Upper lobe of right lung (tissue), 1 donor: Measurements from ENCODE around the gene ARID3A. TPM values are rescaled to one million over a fixed set of nuclear protein-coding genes. Genes with fewer than 3 reads are reported as not detected.
"Not testable (repeated sequence)": the region's sequence is repeated elsewhere in the genome, so short reads cannot be mapped to it uniquely, and the experiment has no call there.

Experiments used
- ATAC-seq: fragments of 200-7000 bp; cut with Tn5 transposase; one replicate; pipeline ENCODE4 v1.9.1; 2020; ENCODE audit warnings: mild to moderate bottlenecking, moderate library complexity
- DNase-seq: peaks from one replicate; pipeline ENCODE4 v3.0.0-alpha.2; 2020
- H3K27ac ChIP-seq: fragments of 200-600 bp; one replicate; pipeline ENCODE4 v1.8.0; 2022
- H3K27me3 ChIP-seq: fragments of 200-600 bp; one replicate; pipeline ENCODE4 v1.8.0; 2022; ENCODE audit warnings: mild to moderate bottlenecking
- H3K36me3 ChIP-seq: fragments of 200-600 bp; one replicate; pipeline ENCODE4 v1.8.0; 2022
- H3K4me1 ChIP-seq: fragments of 200-600 bp; one replicate; pipeline ENCODE4 v1.8.0; 2022
- H3K4me3 ChIP-seq: fragments of 200-600 bp; one replicate; pipeline ENCODE4 v1.8.0; 2022; ENCODE audit warnings: mild to moderate bottlenecking
- H3K9me3 ChIP-seq: fragments of 200-600 bp; one replicate; pipeline ENCODE4 v1.8.0; 2022
- intact Hi-C: fragments of 100-400 bp; cut with DNase I; formaldehyde crosslinking; loops from one replicate; pipeline ENCODE4 v1.11.0; 2022
- long read RNA-seq: library from polyadenylated mRNA; unstranded; transcript quantifications from one replicate; pipeline ENCODE4 v2.0.0, GENCODE V29; 2021
- total RNA-seq: library from RNA; stranded (reverse); fragmentation: NEBNext Ultra II Directional; extraction: Animal tissue kit (Norgen Biotek cat#: 25700); gene quantifications from one replicate; pipeline ENCODE4 v1.2.1, GENCODE V29; 2021
- TF ChIP-seq, protein P1 (sequence below): fragments of 200-600 bp; IDR thresholded peaks from one replicate; pipeline ENCODE4 v1.8.0; 2022; ENCODE audit warnings: antibody characterized with exemption
- donor health status: DM: no; HTN: yes; CAD: no; lungs with severe emphysema.

ARID3A gene, protein sequence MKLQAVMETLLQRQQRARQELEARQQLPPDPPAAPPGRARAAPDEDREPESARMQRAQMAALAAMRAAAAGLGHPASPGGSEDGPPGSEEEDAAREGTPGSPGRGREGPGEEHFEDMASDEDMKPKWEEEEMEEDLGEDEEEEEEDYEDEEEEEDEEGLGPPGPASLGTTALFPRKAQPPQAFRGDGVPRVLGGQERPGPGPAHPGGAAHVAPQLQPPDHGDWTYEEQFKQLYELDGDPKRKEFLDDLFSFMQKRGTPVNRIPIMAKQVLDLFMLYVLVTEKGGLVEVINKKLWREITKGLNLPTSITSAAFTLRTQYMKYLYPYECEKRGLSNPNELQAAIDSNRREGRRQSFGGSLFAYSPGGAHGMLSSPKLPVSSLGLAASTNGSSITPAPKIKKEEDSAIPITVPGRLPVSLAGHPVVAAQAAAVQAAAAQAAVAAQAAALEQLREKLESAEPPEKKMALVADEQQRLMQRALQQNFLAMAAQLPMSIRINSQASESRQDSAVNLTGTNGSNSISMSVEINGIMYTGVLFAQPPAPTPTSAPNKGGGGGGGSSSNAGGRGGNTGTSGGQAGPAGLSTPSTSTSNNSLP
- total RNA-seq = 16.1 TPM
- long read RNA-seq, full-length matches to known transcripts = 1 of 20 reads
- long read RNA-seq, partial matches to known transcripts = 7 of 20 reads
- long read RNA-seq, other reads (novel, unspliced or antisense) = 12 of 20 reads

DNA sequence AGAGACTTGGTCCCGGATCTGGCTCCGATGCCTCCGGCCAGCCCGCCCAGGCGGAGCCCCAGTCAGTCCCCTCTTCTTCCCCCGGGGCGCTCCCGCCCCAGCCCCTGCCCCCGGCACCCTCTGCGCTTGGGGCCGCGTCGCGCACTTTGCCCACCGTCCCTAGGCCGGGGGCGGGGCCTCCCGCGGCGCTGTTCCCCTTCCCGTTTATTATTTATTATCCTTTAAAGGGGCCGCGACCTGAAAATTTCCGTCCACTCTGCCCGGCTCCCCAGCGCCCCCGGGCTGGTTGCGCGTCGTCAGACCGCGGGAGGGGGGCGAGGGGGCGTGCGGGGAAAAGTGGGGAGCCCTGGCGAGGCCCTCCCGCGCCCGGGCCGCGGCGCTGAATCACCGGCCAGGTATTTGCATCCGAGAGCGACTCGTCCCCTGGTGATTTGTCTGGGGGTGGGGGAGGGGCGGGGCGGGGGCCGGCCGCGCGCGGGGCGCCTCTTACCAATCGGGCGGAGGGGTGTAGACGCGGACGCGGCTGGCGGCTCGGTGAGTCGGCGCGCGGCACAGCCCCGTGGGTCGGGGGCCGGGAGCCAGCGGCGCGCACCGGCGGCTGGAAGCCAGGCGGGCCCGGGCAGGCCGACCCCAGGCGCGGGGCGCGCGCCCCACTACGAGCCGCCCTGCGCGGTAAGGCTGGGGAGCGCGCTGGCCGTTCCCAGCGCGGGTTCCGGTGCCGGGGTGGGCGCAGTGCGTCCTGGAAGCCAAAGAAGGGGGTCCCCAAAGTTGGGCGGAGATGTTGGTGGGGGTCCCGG lies at the start of gene ARID3A:
Gene ARID3A, plus strand, starts transcription at position 510 of the 797 bp plus-strand sequence. CDS start 3,494 bp downstream, outside the sequence.
- intact Hi-C loops = no loop called here
- H3K36me3 ChIP-seq = peaks cover 8% of the 10 kb centered on the region
- H3K27me3 ChIP-seq = peaks cover 7% of the 10 kb centered on the region
- H3K9me3 ChIP-seq = no peaks in the 10 kb centered on the region
- H3K4me1 ChIP-seq = peaks cover 8% of the 10 kb centered on the region
- TF ChIP-seq, protein P1, sequence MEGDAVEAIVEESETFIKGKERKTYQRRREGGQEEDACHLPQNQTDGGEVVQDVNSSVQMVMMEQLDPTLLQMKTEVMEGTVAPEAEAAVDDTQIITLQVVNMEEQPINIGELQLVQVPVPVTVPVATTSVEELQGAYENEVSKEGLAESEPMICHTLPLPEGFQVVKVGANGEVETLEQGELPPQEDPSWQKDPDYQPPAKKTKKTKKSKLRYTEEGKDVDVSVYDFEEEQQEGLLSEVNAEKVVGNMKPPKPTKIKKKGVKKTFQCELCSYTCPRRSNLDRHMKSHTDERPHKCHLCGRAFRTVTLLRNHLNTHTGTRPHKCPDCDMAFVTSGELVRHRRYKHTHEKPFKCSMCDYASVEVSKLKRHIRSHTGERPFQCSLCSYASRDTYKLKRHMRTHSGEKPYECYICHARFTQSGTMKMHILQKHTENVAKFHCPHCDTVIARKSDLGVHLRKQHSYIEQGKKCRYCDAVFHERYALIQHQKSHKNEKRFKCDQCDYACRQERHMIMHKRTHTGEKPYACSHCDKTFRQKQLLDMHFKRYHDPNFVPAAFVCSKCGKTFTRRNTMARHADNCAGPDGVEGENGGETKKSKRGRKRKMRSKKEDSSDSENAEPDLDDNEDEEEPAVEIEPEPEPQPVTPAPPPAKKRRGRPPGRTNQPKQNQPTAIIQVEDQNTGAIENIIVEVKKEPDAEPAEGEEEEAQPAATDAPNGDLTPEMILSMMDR = no peak
- ATAC-seq (peak; percentile 78), DNase-seq (peak; percentile 92)
- peak within 1 kb of the TSS; percentile 92 for H3K27ac ChIP-seq
- H3K4me3 ChIP-seq = peak within 1 kb of the TSS; percentile 91

DNA sequence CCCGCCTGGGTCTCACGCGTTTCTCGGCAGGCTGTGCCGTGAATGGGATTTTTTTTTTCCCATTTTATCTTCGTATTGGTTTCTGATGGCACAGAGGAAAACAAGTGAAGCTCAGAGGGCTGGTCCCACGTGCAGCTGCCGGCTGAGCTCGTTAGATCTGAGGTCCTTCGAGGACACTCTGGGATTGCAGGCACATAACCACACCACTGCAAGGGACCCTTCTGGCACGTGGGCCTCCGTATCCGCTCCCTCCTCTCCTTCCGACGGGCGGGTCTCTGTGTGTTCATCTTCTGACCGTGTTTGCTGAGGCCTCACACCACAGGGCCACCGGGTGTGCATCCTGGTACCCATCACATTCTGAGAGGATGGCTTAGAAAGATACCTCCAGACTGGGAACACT lies 49.7 kb upstream of the ARID3A start:
- ATAC-seq (no peak), DNase-seq (no peak)
- H3K4me1 ChIP-seq = peaks cover 8% of the 10 kb centered on the region
- TF ChIP-seq, protein P1 = no peak
- no peaks in the 10 kb centered on the region for H3K9me3 ChIP-seq
- H3K36me3 ChIP-seq = peaks cover 35% of the 10 kb centered on the region
- H3K27me3 ChIP-seq = no peaks in the 10 kb centered on the region
- no peak overlapping the region for H3K4me3 ChIP-seq
- intact Hi-C loops = no loop called here
- H3K27ac ChIP-seq = no peak overlapping the region

DNA sequence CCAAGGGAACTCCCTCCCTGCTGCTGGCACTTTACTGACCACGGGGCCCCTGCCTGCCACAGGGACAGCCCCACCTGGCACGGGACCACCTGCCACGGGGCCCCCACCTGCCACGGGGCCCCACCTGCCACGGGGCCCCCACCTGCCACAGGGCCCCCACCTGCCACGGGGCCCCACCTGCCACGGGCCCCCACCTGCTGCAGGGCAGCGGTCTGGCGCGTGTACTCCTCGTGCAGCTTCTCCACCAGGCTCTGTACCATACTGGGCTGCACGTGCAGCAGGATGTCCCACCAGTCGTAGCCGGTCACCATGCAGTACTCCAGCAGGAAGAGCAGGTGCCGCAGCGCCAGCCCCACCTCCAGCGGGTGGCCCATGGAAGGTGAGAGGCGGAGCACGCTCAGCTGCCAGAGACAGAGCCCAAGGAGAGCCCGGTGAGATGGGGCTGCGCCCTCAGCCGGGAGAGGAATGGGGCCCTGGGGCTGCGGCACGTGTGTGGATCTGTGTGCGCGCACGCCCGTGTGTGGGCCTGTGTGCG lies 49.0 kb upstream of the ARID3A start:
- H3K27ac ChIP-seq = no peak overlapping the region
- TF ChIP-seq, protein P1 = no peak
- no peak for ATAC-seq
- intact Hi-C loops = no loop called here
- no peak for DNase-seq
- peaks cover 42% of the 10 kb centered on the region for H3K36me3 ChIP-seq
- no peaks in the 10 kb centered on the region for H3K9me3 ChIP-seq
- H3K4me1 ChIP-seq = peaks cover 7% of the 10 kb centered on the region
- no peaks in the 10 kb centered on the region for H3K27me3 ChIP-seq
- no peak overlapping the region for H3K4me3 ChIP-seq

DNA sequence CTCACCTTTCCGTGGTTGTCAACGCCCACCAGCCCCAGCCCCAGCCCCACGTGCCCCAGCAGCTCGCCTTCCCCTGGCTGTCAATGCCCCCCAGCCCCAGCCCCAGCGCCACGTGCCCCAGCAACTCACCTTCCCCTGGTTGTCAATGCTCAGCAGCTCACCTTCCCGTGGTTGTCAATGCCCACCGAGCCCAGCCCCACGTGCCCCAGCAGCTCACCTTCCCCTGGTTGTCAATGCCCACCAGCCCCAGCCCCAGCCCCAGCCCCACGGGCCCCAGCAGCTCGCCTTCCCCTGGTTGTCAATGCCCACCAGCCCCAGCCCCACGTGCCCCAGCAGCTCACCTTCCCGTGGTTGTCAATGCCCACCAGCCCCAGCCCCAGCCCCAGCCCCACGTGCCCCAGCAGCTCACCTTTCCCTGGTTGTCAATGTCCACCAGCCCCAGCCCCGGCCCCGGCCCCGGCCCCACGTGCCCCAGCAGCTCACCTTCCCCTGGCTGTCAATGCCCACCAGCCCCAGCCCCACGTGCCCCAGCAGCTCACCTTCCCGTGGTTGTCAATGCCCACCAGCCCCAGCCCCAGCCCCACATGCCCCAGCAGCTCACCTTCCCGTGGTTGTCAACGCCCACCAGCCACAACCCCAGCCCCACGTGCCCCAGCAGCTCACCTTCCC lies 47.7 kb upstream of the ARID3A start:
- ATAC-seq, H3K27ac ChIP-seq, DNase-seq, H3K4me1 ChIP-seq, H3K27me3 ChIP-seq, intact Hi-C loops, H3K9me3 ChIP-seq, H3K4me3 ChIP-seq: not testable (repeated sequence)
- peaks cover 51% of the 10 kb centered on the region for H3K36me3 ChIP-seq

DNA sequence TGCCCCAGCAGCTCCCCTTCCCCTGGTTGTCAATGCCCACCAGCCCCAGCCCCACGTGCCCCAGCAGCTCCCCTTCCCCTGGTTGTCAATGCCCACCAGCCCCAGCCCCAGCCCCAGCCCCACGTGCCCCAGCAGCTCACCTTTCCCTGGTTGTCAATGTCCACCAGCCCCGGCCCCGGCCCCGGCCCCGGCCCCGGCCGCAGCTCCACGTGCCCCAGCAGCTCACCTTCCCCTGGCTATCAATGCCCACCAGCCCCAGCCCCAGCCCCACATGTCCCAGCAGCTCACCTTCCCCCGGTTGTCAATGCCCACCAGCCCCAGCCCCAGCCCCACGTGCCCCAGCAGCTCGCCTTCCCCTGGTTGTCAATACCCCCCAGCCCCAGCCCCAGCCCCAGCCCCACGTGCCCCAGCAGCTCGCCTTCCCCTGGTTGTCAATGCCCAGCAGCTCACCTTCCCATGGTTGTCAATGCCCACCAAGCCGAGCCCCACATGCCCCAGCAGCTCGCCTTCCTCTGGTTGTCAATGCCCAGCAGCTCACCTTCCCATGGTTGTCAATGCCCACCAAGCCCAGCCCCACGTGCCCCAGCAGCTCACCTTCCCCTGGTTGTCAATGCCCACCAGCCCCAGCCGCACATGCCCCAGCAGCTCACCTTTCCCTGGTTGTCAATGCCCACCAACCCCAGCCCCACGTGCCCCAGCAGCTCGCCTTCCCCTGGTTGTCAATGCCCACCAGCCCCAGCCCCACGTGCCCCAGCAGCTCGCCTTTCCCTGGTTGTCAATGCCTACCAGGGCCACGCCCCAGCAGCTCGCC lies 46.9 kb upstream of the ARID3A start:
- H3K36me3 ChIP-seq = peaks cover 55% of the 10 kb centered on the region
- H3K9me3 ChIP-seq, intact Hi-C loops, H3K4me3 ChIP-seq, H3K27ac ChIP-seq, H3K27me3 ChIP-seq, H3K4me1 ChIP-seq, ATAC-seq: not testable (repeated sequence)
- DNase-seq = peak; percentile 67
